DND-41 (cell line): ENCODE data around the gene STX17.

Experiments used
- ATAC-seq: fragments of 200-7000 bp; cut with Tn5 transposase; 3 replicates; pipeline ENCODE4 v1.9.1; 2021; ENCODE audit warnings: low read depth; ENCODE audit not compliant: insufficient read depth
- DNase-seq: peaks from one replicate; pipeline ENCODE4 v3.0.0-alpha.2; 2020
- H2AFZ ChIP-seq: 2 replicates; pipeline ENCODE4 v1.6.0; 2012; ENCODE audit warnings: low read depth, low read length
- H3K27ac ChIP-seq: 2 replicates; pipeline ENCODE4 v1.5.1; 2012; ENCODE audit warnings: low read length, inconsistent platforms
- H3K27me3 ChIP-seq: fragments of 200-600 bp; sonication (generic); 2 replicates; pipeline ENCODE4 v1.6.0; 2012; ENCODE audit warnings: low read length, mild to moderate bottlenecking, inconsistent platforms; ENCODE audit not compliant: insufficient read depth, poor library complexity
- H3K36me3 ChIP-seq: 2 replicates; pipeline ENCODE4 v1.5.1; 2012; ENCODE audit warnings: low read length, inconsistent platforms; ENCODE audit not compliant: insufficient read depth
- H3K4me1 ChIP-seq: 2 replicates; pipeline ENCODE4 v1.5.1; 2012; ENCODE audit warnings: mild to moderate bottlenecking, low read length; ENCODE audit not compliant: insufficient read depth
- H3K4me2 ChIP-seq: 2 replicates; pipeline ENCODE4 v1.6.0; 2012; ENCODE audit warnings: mild to moderate bottlenecking, moderate library complexity, low read length, inconsistent platforms; ENCODE audit not compliant: insufficient read depth
- H3K4me3 ChIP-seq, 2 experiments: fragments of 200-600 bp in 1 of 2; shearing (Covaris generic) in 1 of 2; 2 replicates each; pipeline ENCODE4 v1.5.1; 2012 to 2016; ENCODE audit warnings: inconsistent platforms in 2 of 2, low read length in 2 of 2, mild to moderate bottlenecking in 2 of 2, low read depth in 1 of 2, moderate library complexity in 1 of 2
- H3K79me2 ChIP-seq: 2 replicates; pipeline ENCODE4 v1.6.0; 2012; ENCODE audit warnings: low read length, inconsistent platforms; ENCODE audit not compliant: insufficient read depth
- H3K9ac ChIP-seq: 2 replicates; pipeline ENCODE4 v1.6.0; 2012; ENCODE audit warnings: low read depth, mild to moderate bottlenecking, inconsistent platforms, low read length, moderate library complexity
- H3K9me3 ChIP-seq: 2 replicates; pipeline ENCODE4 v1.5.1; 2012; ENCODE audit warnings: low read length, moderate library complexity, mild to moderate bottlenecking, inconsistent platforms; ENCODE audit not compliant: insufficient read depth, severe bottlenecking
- H4K20me1 ChIP-seq: 2 replicates; pipeline ENCODE4 v1.6.0; 2012; ENCODE audit warnings: low read length; ENCODE audit not compliant: insufficient read depth
- EZH2 ChIP-seq: IDR thresholded peaks from 3 replicates; pipeline ENCODE4 v1.6.1; 2012; ENCODE audit warnings: borderline replicate concordance, low read depth, mild to moderate bottlenecking, moderate library complexity, low read length, inconsistent platforms; ENCODE audit not compliant: severe bottlenecking
- TF ChIP-seq, protein P1 (sequence below): IDR thresholded peaks from 2 replicates; pipeline ENCODE4 v1.5.1; 2012; ENCODE audit warnings: borderline replicate concordance, low read length, moderate library complexity, mild to moderate bottlenecking; ENCODE audit not compliant: poor library complexity, severe bottlenecking; ENCODE audit errors: extremely low read depth

The STX17 gene

DNA sequence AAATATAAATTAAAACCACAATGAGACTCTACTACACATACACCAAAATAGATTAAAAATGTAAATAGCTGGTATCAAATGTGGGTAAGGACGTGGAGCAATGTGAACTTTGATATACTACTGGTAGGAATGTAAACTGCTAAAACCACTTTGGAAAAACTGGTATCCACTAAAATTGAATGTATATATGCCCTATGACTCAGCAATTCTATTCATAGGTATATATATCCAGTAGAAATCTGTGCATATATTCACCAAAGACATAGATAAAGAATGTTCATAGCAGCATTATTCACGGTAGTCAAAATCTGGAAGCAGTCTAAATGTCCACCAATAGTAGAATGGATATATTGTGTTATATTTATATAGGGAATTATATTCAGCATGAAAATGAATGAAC lies 107.1 kb downstream of the STX17 start:
- TF ChIP-seq, protein P1, sequence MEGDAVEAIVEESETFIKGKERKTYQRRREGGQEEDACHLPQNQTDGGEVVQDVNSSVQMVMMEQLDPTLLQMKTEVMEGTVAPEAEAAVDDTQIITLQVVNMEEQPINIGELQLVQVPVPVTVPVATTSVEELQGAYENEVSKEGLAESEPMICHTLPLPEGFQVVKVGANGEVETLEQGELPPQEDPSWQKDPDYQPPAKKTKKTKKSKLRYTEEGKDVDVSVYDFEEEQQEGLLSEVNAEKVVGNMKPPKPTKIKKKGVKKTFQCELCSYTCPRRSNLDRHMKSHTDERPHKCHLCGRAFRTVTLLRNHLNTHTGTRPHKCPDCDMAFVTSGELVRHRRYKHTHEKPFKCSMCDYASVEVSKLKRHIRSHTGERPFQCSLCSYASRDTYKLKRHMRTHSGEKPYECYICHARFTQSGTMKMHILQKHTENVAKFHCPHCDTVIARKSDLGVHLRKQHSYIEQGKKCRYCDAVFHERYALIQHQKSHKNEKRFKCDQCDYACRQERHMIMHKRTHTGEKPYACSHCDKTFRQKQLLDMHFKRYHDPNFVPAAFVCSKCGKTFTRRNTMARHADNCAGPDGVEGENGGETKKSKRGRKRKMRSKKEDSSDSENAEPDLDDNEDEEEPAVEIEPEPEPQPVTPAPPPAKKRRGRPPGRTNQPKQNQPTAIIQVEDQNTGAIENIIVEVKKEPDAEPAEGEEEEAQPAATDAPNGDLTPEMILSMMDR = no peak
- TF ChIP-seq EZH2 = no peak
- H3K9ac ChIP-seq = no peak overlapping the region
- ATAC-seq = no peak
- no peaks in the 10 kb centered on the region for H3K27me3 ChIP-seq
- no peak for DNase-seq
- peaks cover 40% of the 10 kb centered on the region for H3K36me3 ChIP-seq
- peaks cover 5% of the 10 kb centered on the region for H3K9me3 ChIP-seq
- no peak overlapping the region for H2AFZ ChIP-seq
- H3K27ac ChIP-seq = no peak overlapping the region
- no peak overlapping the region for H3K4me3 ChIP-seq
- no peak overlapping the region for H3K4me2 ChIP-seq
- H3K79me2 ChIP-seq = no peaks in the 10 kb centered on the region
- no peaks in the 10 kb centered on the region for H3K4me1 ChIP-seq
- no peaks in the 10 kb centered on the region for H4K20me1 ChIP-seq

DNA sequence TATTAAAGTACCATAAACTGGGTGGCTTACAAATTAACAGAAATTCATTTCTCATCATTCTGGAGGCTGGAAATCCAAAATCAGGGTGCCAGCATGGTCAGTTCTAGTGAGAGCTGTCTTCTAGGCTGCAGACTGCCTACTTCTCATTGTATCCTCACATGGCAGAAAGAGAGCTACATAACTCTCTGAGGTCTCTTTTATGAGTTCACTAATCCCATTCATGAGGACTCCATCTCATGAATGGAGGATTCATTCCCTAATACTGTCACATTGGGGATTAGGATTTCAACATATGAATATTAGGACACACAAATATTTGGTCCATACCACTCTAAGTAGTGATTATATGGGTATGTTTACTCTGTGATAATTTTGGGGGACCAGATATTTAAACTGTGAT lies 108.4 kb downstream of the STX17 start:
- no peak overlapping the region for H3K27ac ChIP-seq
- H3K4me3 ChIP-seq = no peak overlapping the region
- no peaks in the 10 kb centered on the region for H3K4me1 ChIP-seq
- no peak for DNase-seq
- no peak overlapping the region for H3K4me2 ChIP-seq
- TF ChIP-seq EZH2 = no peak
- ATAC-seq = no peak
- no peaks in the 10 kb centered on the region for H4K20me1 ChIP-seq
- peaks cover 5% of the 10 kb centered on the region for H3K9me3 ChIP-seq
- no peaks in the 10 kb centered on the region for H3K79me2 ChIP-seq
- no peak overlapping the region for H3K9ac ChIP-seq
- no peaks in the 10 kb centered on the region for H3K27me3 ChIP-seq
- no peak overlapping the region for H2AFZ ChIP-seq
- H3K36me3 ChIP-seq = peaks cover 42% of the 10 kb centered on the region

DNA sequence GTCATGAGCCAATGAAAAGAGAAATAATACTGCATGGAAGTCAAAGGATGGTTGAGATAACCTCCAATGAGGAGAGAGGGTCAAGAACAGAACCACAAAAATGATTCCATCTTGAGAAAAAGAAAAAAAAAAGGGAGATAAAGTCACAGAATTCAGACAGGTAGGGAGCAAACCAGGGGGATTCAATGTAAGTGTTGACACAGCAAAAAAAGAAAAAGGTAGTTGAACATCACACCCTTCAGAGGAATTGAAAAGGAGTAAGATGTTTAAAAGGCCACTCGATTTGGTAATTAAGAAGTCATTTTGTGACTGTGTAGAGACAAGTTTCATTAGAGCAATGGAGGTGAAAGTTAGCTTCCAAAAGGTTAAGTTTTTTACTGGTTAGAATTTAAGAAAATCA lies 113.1 kb downstream of the STX17 start:
- no peaks in the 10 kb centered on the region for H3K9me3 ChIP-seq
- H3K4me1 ChIP-seq = no peaks in the 10 kb centered on the region
- TF ChIP-seq EZH2 = no peak
- TF ChIP-seq, protein P1 = no peak
- no peak overlapping the region for H3K27ac ChIP-seq
- no peaks in the 10 kb centered on the region for H3K27me3 ChIP-seq
- H3K4me2 ChIP-seq = no peak overlapping the region
- no peaks in the 10 kb centered on the region for H4K20me1 ChIP-seq
- H3K36me3 ChIP-seq = peaks cover 36% of the 10 kb centered on the region
- DNase-seq (no peak), ATAC-seq (no peak)
- H3K9ac ChIP-seq = no peak overlapping the region
- H2AFZ ChIP-seq = no peak overlapping the region
- H3K4me3 ChIP-seq = no peak overlapping the region
- H3K79me2 ChIP-seq = peaks cover 3% of the 10 kb centered on the region; the same call in 1 of the 2 replicates
